H1 (cell line): ENCODE data around the gene KRT85. TPM values are rescaled to one million over a fixed set of nuclear protein-coding genes. Genes with fewer than 3 reads are reported as not detected.

Experiments
- EZH2 ChIP-seq: fragments of 200-600 bp; sonication (generic); IDR thresholded peaks from 2 replicates; pipeline ENCODE4 v1.7.1; 2012; ENCODE audit warnings: low read depth, mild to moderate bottlenecking, moderate library complexity, low read length, inconsistent platforms; ENCODE audit not compliant: severe bottlenecking
- KDM5A ChIP-seq: fragments of 200-600 bp; IDR thresholded peaks from 2 replicates; pipeline ENCODE4 v1.7.1; 2012; ENCODE audit warnings: mild to moderate bottlenecking, low read length, inconsistent platforms, mixed read lengths
- TAF1 ChIP-seq: IDR thresholded peaks from 2 replicates; pipeline ENCODE4 v1.6.1; 2011; ENCODE audit warnings: mild to moderate bottlenecking, low read depth, low read length
- polyA plus RNA-seq, 7 experiments: library from polyadenylated mRNA; depleted of rRNA in 3 of 7; stranded (reverse) in 5 of 7; unstranded in 2 of 7; fragments of >200 nt in 5 of 7; fragments of 200-250 nt in 2 of 7; gene quantifications; 1 replicate in 5 of 7; 2 replicates in 1 of 7; 4 replicates in 1 of 7; pipeline versions ENCODE4 v1.2.1 to v1.2.3, GENCODE V29; 2011 to 2013; ENCODE audit warnings: missing spikeins in 2 of 7, mixed read lengths in 2 of 7
- total RNA-seq: library from RNA; stranded (reverse); fragmentation: NEBNext Ultra II Directional; extraction: Animal tissue kit (Norgen Biotek cat#: 25700); gene quantifications from 2 replicates; pipeline ENCODE4 v1.2.1, GENCODE V29; 2021

KRT85 gene
- total and polyA plus RNA-seq, 2 of the 8 experiments (the other 6 are each of a cell fraction or from before 2014, with no cell fraction given) = not detected

GRCh38 chr12:52361553-52361952 lies 5.7 kb downstream of the KRT85 start (continued):
- TF ChIP-seq TAF1 = no peak
- TF ChIP-seq EZH2 = no peak
- TF ChIP-seq KDM5A = no peak
